ENCODE data around the gene SUPT7L.
"Not testable (repeated sequence)": the region's sequence is repeated elsewhere in the genome, so short reads cannot be mapped to it uniquely, and the experiment has no call there.

SUPT7L gene

DNA sequence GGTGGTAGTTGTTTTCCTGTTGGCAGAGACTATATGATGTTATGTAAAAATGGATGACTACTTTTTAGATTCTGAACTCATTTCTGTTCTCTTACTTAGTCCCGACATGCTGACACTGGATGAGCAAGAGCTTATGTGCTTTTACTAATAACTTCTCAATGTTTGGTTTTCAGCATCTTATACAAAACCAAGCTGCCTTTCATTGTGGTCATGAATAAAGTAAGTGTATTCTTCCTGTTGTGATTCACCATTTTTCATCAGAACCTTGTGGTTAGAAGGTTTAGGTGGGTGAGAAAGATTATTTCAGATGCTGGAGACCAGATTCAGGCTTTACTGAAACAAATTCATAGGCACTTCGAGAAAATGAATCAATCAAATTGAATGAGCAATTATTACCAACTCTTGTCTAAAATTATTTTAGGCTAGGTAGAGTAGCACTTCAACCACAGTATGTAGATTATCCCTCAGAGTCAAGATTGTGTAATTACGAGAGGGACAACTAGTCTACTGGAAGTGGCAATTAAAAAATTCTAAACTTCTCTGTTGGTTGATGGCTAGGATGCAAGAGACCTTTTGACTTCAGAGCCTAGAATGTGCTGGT is 25.3 kb downstream of the SUPT7L start:
- DNase-seq (ENCODE audit: low read depth) = no peak

DNA sequence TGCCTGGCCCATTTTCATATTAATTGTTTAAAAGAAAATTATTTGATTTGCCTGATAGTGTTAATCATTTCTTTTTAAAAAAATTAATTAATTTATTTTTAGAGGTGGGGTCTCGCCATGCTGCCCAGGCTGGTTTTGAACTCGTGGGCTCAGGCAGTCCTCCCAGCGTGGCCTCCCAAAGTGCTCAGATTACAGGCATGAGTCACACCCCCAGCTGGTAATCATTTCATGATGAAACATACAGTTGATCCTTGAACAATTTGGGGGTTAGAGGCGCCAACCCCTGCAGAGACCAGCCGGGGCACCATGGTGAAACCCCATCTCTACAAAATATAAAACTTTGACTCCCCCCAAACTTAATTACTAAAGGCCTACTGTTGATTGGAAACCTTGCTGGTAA is 26.6 kb downstream of the SUPT7L start:
- DNase-seq (ENCODE audit: low read depth) = no peak

DNA sequence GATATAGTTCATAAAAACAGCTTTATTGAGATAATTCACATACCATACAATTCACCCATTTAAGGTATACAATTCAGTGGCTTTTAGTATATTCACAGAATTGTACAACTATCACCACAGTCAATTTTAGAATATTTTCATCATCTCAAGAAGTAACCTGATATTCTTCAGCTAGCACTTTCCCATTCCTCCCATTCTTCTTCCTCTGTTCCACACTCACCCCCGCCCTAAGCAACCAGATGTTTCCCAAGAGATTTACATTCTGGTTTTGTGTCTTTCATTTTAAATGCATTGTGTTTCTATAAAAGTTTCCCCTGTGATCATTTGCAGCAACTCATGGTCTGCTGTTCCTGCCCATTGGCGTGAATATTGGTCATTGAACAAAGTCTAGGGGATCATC is 29.1 kb downstream of the SUPT7L start:
- no peak for DNase-seq (ENCODE audit: low read depth)

GRCh38 chr2:27630257-27630656 is 33.2 kb downstream of the SUPT7L start:
- not testable (repeated sequence) for DNase-seq (ENCODE audit: low read depth)

DNA sequence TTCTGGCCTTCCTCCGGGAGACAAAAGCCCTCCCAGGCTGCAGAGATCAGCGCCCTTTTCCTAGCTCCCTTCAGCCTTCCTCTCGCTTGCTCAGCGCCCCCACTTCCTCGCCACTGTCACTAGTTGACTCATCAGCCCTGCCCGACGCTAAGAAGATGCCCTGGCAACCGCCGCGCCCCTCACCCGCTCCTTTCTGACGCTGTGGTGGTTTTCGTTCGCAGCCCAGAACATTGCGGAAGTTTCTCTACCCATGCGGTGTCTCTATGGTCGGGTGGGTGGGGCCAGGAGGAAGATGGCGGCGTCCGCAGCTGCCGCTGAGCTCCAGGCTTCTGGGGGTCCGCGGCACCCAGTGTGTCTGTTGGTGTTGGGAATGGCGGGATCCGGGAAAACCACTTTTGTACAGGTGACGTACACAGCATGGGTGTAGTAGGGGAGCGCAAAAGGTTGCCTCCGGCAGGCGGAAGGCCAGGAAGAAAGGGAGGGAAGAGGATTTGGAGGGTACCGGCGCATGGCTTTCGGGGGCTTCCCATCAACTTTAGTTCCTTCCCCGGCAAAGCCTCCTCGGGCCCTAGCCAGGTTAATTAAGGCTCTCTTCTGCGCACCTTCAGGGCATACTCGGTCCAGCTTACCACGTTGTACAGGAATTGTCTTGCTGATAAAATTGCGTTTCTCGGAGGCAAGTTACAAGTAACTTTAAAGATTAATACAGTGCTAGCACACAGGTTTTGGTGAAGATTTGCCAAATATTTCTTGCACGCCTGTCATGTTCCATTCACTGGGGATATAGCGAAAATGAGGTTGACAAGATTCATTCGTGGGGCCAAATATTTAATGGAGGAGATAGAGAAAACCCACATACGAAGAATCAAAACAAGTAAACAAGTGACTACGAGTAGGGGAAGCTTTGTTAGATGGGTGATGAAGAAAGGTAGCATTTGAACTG is 34.4 kb downstream of the SUPT7L start, which contains the start of the genes CCDC121 and GPN1:
Gene CCDC121, minus strand, starts transcription at position 246 of the 943 bp plus-strand sequence. CDS start 1,213 bp downstream, outside the sequence.
Gene GPN1, plus strand, starts transcription at position 284 of the 943 bp plus-strand sequence. Its CDS starts 9 bp downstream, at position 293.
- peak; percentile 82 for DNase-seq (ENCODE audit: low read depth)

- peak; percentile 41 for DNase-seq (ENCODE audit: low read depth)
These were observed 35.2 kb downstream of the SUPT7L start for GRCh38 chr2:27627963-27628766.

GRCh38 chr2:27626921-27627320 is 36.5 kb downstream of the SUPT7L start:
- not testable (repeated sequence) for DNase-seq (ENCODE audit: low read depth)

DNA sequence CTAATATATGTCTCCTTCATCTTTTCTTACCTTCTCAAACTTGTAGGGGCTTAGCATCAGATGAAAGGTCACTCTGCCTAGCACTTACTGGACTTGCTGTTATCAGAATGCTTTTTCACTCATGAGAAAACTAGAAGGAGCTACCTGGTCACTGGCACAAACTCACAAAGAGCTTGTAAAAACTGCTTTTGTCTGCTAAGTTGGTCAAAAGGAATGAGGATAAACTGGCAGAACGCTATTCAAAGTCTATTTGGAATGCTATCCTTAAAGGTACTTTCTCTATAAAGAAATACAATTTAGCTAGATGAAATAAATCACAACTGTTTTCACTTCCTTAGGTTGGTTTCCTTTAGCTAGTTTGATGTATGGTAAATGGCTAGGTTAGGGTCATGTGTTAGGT is 37.1 kb downstream of the SUPT7L start:
- not testable (repeated sequence) for DNase-seq (ENCODE audit: low read depth)

- no peak for DNase-seq (ENCODE audit: low read depth)
These were observed 38.5 kb downstream of the SUPT7L start for GRCh38 chr2:27624943-27625342.

DNA sequence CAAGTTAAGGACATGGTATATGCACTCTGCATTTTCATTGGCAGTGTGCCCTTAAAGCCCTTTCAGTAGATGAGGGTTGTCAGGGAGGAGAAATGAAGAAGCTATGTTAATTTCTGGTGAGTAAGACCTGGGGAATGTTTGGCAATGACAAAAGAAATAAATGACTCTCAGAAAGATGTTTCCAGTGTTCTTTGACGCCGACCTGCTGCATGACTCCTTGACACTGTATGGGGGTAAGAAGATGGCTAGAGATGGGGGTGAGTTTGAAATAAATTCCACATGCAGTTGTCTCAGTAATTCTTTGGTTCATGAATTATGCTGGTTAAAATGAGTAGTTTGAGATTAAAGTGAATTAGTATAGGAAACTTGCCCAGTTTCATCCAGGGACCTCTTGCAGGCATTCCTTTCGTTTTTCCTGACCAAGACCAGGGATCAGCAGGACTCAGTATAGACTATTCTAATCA is 40.5 kb downstream of the SUPT7L start:
- peak; percentile 21 for DNase-seq (ENCODE audit: low read depth)

GRCh38 chr2:27621524-27621923 is 41.9 kb downstream of the SUPT7L start:
- no peak for DNase-seq (ENCODE audit: low read depth)

DNA sequence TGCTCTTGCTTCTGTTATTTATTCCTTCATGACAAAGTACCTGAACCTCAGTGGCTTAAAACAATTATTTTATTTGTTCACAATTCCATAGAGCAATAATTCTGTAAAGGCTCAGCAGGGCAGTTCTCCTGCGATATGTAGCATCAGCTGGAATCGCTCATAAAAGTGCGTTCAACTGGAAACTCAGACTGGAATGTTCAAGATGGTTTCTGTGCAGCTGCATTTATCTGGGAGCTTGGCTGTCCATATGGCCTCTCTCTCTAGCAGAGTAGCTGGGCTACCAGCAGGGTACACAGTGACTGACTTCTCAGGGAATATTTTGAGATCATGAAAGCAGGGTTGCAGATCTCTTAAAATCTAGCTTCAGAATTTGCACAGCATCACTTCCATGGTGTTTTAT is 48.1 kb downstream of the SUPT7L start:
- DNase-seq (ENCODE audit: low read depth) = no peak

- DNase-seq (ENCODE audit: low read depth) = no peak
These were observed 49.4 kb downstream of the SUPT7L start for GRCh38 chr2:27613985-27614384.

DNA sequence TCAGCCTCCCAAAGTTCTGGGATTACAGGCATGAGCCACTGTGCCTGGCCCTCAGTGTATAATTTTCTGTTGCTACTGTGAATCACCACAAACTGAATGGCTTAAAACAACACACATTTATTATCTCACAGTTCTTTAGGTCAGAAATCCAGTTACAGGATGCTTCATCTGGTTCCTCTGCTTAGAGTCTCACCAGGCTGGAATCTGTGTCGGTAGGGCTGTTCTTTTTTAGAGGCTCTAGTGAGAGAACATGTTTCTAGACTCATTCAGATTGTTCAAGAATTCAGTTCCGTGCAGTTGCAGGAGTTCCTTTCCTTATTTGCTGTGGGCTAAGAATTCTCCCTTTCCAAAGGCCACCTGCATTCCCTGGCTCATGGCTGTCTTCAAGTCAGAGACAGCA is 56.8 kb downstream of the SUPT7L start:
- DNase-seq (ENCODE audit: low read depth) = no peak
